Posterior vena cava (tissue), 2 donors: ENCODE data around the gene SERPINA5. TPM values are rescaled to one million over a fixed set of nuclear protein-coding genes. Genes with fewer than 3 reads are reported as not detected.

Experiments
- DNase-seq: peaks from one replicate; pipeline ENCODE4 v3.0.0-alpha.2; 2020; ENCODE audit warnings: low spot score
- intact Hi-C, 2 donors: fragments of 100-400 bp; cut with DNase I; formaldehyde crosslinking; loops; one replicate each; pipeline versions ENCODE4 v1.14.1 to v1.14.2; 2022 to 2023
- total RNA-seq, 2 donors: library from RNA; stranded (reverse); fragmentation: NEBNext Ultra II Directional; extraction: Animal tissue kit (Norgen Biotek cat#: 25700); gene quantifications; one replicate each; pipeline ENCODE4 v1.2.1, GENCODE V29; 2021
- donor health status: DM: yes; HTN: yes; CAD: no.
- donor health status: DM: yes; HTN: yes; CAD: no.

SERPINA5 gene
- total RNA-seq, 2 donors from 2014 or later: 5.2 to 13.6 TPM

DNA sequence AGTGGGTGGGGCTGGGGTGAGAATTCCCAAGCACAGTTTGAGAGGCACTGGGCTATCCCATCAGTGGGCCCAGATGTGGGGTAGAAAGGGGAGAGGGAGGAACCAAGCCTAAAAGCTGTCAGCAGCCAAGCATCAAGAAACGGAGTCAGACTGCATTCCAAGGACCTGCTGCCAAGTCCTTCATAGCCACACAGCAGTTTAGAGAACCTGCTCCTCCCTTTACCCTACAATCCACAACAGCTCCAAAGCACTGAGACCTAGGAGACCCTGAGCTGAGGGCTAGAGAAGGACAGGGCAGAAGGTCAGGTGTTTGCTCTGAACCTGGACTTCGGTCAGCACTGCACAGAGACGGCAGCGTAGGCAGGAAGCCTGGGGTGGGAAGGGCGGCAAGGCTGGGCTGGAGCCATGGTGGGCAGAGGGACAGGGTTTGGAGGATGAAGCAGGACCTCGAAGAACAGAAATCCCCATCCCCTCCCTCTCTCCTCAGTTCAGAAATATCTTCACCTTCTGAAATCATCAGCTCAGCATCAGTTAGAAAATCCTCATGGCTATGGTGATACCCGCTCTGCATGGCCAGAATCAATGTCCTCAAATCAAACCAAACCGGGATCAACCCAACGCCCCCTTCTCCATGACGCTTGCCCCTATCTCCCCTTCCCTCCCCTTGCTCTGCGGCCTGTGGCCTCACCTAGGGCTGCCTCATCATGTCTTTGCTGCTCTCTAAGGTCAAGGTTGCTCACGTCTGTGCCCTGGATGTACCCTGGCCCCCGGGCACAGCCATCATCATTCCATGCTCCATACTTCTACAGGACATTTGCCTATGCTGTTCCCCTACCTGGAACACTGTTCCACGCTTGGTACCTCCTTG lies 32.9 kb upstream of the SERPINA5 start:
- intact Hi-C loops: no loop called here
- DNase-seq: no peak

DNA sequence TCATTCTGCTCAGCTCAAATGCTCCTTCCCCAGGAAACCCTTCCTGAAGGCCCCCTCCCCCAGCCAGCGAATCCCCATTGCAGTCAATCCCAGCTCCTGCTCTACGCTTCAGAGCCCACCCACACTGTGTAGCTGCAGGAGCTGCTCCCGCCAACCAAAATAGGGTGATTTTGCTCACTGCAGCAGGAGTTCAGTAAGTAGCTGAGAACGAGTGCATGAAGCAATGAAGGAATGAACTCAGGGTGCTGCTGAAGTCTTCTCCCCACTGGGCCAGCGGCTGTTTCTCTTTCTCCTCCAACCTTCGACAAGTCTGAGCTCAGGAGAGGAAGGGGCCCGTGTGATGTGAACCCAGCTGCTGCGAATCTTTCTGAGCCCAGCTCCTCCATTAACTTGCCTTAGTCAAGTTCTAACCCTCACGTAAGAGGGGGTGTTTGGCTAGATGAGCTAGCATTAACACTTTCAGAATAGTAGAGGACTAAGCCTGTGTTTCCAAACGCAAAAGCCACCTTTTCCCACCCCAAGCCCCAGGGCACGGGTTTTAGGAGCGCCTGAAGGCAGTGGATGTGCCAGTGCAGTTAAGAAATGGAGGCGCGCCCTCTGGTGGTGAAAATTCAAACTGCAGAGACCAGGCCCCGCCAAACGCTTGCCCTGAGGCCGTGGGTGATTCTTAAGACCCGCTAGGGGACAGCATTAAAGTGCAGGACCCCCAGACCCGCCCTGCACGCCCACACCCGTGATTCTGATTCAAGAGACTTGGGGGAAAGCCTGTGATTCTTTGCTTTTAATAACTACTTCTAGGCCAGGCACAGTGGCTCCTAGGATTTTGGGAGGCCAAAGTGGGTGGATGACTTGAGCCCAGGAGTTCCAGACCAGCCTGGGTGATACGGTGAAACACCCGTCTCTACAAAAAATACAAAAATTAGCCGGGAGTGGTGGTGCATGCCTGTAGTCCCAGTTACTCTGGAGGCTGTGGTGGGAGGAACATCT lies 31.9 kb upstream of the SERPINA5 start:
- intact Hi-C loops: no loop called here
- peak; percentile 91 for DNase-seq

- intact Hi-C loops: no loop called here
- DNase-seq: no peak
Measured at GRCh38 chr14:94550041-94550440, 31.2 kb upstream of the SERPINA5 start.

DNA sequence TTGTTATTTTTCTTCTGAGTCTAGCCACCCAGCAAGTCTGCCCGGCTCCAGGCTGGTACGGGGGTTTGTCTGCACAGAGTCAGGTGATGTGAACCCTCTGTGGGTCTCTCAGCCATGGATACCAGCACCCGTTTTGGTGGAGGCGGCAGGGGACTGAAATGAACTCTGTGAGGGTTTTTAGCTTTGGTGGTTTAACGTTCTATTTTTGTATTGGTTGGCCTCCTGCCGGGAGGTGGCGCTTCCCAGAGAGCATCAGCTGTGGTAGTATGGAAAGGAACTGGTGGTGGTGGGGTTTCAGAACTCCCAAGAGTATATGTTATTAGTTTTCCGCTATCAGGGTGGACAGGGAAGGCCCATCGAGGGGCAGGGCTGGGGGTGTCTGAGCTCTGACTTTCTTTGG lies 25.2 kb upstream of the SERPINA5 start:
- intact Hi-C loops: no loop called here
- no peak for DNase-seq

GRCh38 chr14:94557327-94557726 lies 23.9 kb upstream of the SERPINA5 start:
- intact Hi-C loops: no loop called here
- no peak for DNase-seq

DNA sequence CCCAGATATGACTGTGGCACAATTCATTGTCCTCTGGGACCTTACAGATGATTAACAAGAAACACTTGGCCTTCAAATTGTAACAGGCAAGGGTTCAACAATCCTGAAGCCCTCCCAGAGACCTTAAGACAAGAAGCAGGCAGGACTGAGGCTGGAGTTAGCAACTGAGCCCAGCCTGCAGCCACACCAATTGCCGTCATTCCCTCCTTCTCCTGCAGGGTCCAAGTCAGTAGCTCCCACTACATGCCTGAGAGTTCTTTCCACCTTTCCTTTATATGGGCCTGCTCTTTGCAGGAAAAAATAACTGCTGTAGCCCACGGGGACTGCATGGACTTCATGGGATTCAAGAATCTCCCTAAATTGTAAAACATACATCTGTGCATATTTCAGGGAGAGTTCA lies 22.4 kb upstream of the SERPINA5 start:
- DNase-seq: no peak
- intact Hi-C loops: no loop called here

- intact Hi-C loops: no loop called here
- peak; percentile 93 for DNase-seq
Measured at GRCh38 chr14:94559638-94560290, 21.5 kb upstream of the SERPINA5 start.

DNA sequence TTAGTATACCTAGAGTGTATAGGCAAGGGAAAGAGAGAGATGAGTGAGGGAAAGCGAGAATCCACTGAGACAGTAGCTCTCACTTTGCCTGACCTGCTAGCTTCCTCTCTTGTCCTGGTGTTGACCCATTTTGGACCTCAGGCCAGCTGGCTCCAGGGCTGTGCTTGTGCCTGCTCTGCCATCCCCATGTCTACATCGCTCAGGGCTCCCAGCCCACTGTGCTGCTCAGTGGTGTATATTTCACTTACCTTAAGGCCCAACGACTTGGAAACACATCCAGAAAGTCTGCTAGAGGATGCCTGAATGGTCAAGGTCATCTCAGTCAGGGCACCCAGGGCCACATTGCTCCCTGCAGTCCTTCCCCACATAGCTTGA lies 20.9 kb upstream of the SERPINA5 start:
- intact Hi-C loops: no loop called here
- DNase-seq: peak; percentile 70

DNA sequence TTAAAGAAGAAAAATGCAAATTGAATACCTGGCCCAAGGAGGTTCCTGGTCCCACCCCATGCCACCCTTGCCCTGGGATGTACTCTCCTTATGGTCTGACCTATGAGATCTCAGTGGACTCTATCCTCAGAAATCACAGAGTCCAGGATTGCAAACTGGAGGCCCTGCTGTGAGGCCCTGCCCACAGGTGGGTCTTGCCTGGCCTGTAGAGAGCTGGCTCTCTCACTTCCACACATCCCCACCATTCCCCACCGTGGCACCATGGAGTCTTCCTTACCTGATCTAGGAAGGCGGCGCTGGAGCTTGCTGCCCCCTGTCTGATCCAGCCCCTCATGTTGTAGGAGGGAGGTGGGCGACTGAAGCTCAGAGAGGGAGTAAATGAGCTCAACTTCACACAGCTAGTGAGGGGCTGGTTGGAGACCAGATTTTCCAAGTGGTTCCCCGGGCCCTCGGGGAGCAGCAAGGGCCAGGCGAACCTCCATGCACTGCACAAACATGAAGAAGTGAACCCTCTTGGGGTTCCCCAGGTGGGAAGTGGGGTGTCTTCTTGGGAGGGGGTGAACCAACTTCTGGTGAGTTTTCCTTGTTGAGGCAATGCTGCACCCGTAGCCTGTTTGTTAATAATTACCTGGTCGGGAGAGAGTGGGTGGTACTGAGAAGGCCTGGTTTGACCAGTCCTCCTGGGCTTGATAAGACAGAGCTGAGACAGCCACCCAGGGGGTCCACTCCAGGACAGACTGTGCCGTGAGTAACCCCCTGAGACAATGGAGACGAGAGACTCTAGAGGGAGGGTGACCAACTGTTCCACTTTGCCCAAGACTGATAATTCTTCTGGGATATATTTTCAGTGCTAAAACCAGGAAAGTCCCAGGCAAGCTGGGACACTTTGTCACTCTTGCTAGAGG lies 20.2 kb upstream of the SERPINA5 start, which contains the start of gene SERPINA4:
TSS of gene SERPINA4 (plus strand) at position 692 of the 905 bp plus-strand sequence. CDS start 2,041 bp downstream, outside the sequence.
- peak; percentile 48 for DNase-seq
- intact Hi-C loops: no loop called here

DNA sequence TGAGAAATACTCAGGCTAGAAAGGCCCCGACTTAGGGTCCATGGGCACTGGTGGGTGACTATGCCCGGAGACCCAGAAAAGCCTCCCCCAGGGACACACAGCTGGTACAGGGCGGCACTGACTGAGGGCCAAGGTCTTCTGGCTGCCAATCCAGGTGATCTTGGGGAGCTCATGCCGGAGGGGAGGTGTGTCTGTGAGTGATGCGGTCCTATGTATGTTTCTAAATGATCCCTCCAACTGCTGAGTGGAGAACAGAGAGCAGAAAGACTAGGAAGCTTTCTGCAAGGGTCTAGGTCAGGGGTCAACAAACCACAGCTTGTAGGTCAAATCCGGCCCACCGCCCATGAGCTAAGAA lies 19.6 kb upstream of the SERPINA5 start:
- intact Hi-C loops: no loop called here
- DNase-seq: no peak

- DNase-seq: no peak
- intact Hi-C loops: no loop called here
Measured at GRCh38 chr14:94562022-94562421, 19.2 kb upstream of the SERPINA5 start.

GRCh38 chr14:94562941-94563883 lies 18.0 kb upstream of the SERPINA5 start:
- DNase-seq: peak; percentile 68
- intact Hi-C loops: no loop called here

DNA sequence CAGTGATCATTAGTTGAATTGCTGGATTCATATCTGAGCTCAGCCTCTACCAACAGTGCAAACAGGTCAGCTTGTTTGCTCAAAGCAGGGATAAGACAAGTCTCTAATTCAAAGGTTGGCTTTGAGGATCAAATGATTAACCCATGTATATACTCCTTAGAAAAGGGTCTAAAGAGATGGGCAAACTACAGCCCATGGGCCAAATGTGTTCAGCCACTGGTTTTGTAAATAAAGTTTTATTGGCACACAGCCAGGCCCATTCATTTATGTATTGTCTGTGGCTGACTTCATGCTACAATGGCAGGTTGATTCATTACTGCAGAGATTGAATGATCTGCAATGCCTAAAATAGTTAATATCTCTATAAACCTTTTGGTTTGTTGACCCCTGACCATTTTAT lies 16.8 kb upstream of the SERPINA5 start:
- intact Hi-C loops: no loop called here
- DNase-seq: no peak

- intact Hi-C loops: no loop called here
- DNase-seq: peak; percentile 28
Measured at GRCh38 chr14:94568186-94568585, 13.0 kb upstream of the SERPINA5 start.

DNA sequence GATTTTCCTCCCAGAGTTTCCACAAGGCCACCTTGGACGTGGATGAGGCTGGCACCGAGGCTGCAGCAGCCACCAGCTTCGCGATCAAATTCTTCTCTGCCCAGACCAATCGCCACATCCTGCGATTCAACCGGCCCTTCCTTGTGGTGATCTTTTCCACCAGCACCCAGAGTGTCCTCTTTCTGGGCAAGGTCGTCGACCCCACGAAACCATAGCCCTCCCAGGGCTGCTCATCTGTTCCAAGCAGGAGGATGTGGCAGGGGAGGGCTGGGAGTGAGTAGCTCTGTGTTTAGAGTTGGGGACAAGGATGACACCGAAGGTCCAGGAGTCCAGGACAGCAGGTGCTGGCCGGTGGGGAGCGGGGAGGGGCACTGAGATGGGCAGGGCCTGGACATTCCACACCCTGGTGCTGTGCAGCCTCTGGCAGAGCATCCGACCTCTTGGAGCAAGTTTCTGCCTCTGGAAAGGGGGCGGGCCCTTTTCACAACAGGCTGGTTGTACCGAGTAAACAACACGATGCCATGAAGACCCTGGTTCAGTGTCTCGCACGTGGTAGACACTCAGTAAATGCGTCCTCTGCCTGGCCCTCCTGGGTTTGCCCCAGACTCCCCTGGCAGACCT lies 11.7 kb upstream of the SERPINA5 start:
- DNase-seq: peak; percentile 52
- intact Hi-C loops: loop anchor here in 1 of 2 donors (5.0 kb wide), 1 partner anchor 1077 kb away; no protein-coding TSS in a partner anchor

DNA sequence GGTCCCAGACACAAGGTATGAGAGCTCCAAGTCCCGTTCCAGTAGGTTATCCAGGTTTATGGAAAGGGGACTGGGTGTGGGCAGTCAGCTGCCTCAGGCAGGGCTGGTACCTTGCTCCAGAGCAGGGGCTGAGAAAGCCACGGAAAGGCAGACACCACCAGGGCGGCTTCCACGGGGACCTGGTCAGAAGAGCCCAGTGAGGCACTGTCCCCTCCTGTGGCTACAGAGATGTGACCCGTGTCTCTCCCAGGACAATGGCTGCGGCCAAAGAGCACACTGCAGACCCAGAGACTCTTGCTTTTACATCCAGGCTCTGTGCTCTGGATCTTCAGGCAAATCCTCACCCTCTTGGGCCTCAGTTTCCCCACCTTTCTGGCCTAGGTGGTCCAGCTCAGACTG lies 11.2 kb upstream of the SERPINA5 start:
- no peak for DNase-seq
- intact Hi-C loops: loop anchor here in 1 of 2 donors (5.0 kb wide), 1 partner anchor 1078 kb away; no protein-coding TSS in a partner anchor

DNA sequence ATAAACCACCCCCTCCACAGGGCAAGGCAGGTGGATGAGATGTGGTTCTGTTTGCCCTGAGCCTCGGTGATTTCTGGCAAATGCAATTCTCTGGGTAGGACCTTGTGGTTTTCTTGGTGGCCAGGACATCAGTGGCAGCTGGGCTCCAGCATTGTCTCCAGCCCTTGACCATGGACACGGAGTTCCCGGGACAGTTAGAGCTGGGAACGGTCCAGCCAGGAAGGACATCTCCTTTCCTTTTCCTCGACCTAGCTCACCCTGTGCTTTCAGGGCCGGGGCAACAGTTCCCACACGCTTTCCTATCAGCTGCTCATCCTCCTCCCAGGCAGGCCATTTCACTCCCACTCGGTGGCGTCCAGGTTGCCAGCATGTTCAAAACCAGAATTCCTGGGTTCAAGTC lies 10.8 kb upstream of the SERPINA5 start:
- intact Hi-C loops: loop anchor here in 1 of 2 donors (5.0 kb wide), 1 partner anchor 1078 kb away; no protein-coding TSS in a partner anchor
- DNase-seq: peak; percentile 37
